MCF 10A (cell line): Measurements from ENCODE around the gene MUC5AC. TPM values are rescaled to one million over a fixed set of nuclear protein-coding genes. Genes with fewer than 3 reads are reported as not detected.

Experiments used
- BruUV-seq: library from RNA; stranded (reverse); fragments of 400-500 nt; replicated peaks from 2 replicates; lab custom pipeline; 2021; lab: Mats Ljungman, UMichigan
- CTCF ChIA-PET: fragments of 300-600 bp; sonication (Branson Sonifier 250); formaldehyde crosslinking; extraction: SDS; loops from one replicate; lab custom pipeline; 2021; ENCODE audit warnings: antibody characterized with exemption, inconsistent platforms; lab: Yijun Ruan, JAX
- POLR2A ChIA-PET: fragments of 300-600, 350-650 bp; sonication (Branson Sonifier 250); formaldehyde crosslinking; extraction: SDS; loops from one replicate; lab custom pipeline; 2020; ENCODE audit warnings: antibody characterized with exemption, inconsistent platforms; lab: Yijun Ruan, JAX
- DNase-seq: peaks from one replicate; pipeline ENCODE4 v3.0.0-alpha.2; 2018; ENCODE audit not compliant: unreplicated experiment
- H3K27ac Mint-ChIP-seq: one replicate; pipeline ENCODE4 v1.8.0; 2022; ENCODE audit warnings: mild to moderate bottlenecking, low read depth, mixed read lengths; ENCODE audit not compliant: unreplicated experiment
- H3K27me3 Mint-ChIP-seq: one replicate; pipeline ENCODE4 v1.8.0; 2022; ENCODE audit warnings: mixed read lengths; ENCODE audit not compliant: insufficient read depth, unreplicated experiment
- H3K36me3 Mint-ChIP-seq: one replicate; pipeline ENCODE4 v1.8.0; 2022; ENCODE audit warnings: mild to moderate bottlenecking, moderate library complexity, mixed read lengths; ENCODE audit not compliant: insufficient read depth, unreplicated experiment
- H3K4me1 Mint-ChIP-seq: one replicate; pipeline ENCODE4 v1.8.0; 2022; ENCODE audit warnings: mixed read lengths; ENCODE audit not compliant: insufficient read depth, unreplicated experiment
- H3K4me3 Mint-ChIP-seq: one replicate; pipeline ENCODE4 v1.8.0; 2022; ENCODE audit warnings: mild to moderate bottlenecking, moderate library complexity, mixed read lengths; ENCODE audit not compliant: unreplicated experiment
- H3K9me3 Mint-ChIP-seq: one replicate; pipeline ENCODE4 v1.8.0; 2022; ENCODE audit warnings: mixed read lengths; ENCODE audit not compliant: unreplicated experiment
- CTCF ChIP-seq: fragments of 200-600 bp; IDR thresholded peaks from one replicate; pipeline ENCODE4 v1.8.0; 2022; ENCODE audit warnings: antibody characterized with exemption, mild to moderate bottlenecking; ENCODE audit not compliant: unreplicated experiment
- intact Hi-C: fragments of 100-400 bp; cut with micrococcal nuclease; formaldehyde crosslinking; loops from 2 replicates; pipeline ENCODE4 v1.14.1; 2022
- total RNA-seq: library from RNA; stranded (reverse); gene quantifications from 2 replicates; pipeline ENCODE4 v1.2.3, GENCODE V29; 2022

The MUC5AC gene
- total RNA-seq, 1 experiment from 2014 or later: not detected

GRCh38 chr11:1177020-1177770 is 19.4 kb downstream of the MUC5AC start:
- no peak for DNase-seq
- intact Hi-C loops: no loop called here

GRCh38 chr11:1177771-1178090 is 20.0 kb downstream of the MUC5AC start:
- H3K27ac Mint-ChIP-seq: no peak overlapping the region
- no peaks in the 10 kb centered on the region for H3K27me3 Mint-ChIP-seq
- H3K4me3 Mint-ChIP-seq: no peak overlapping the region
- no peak for TF ChIP-seq CTCF
- ChIA-PET POLR2A (no interaction called here), CTCF (no interaction called here)
- peaks cover 10% of the 10 kb centered on the region for H3K9me3 Mint-ChIP-seq
- no peaks in the 10 kb centered on the region for H3K36me3 Mint-ChIP-seq
- DNase-seq: no peak
- no TSS peak for BruUV-seq
- no peaks in the 10 kb centered on the region for H3K4me1 Mint-ChIP-seq
- intact Hi-C loops: no loop called here

More at GRCh38 chr11:1177020-1177770, 19.4 kb downstream of the MUC5AC start:
- no peak overlapping the region for H3K4me3 Mint-ChIP-seq
- ChIA-PET POLR2A (no interaction called here), CTCF (no interaction called here)
- TF ChIP-seq CTCF: no peak
- no peak overlapping the region for H3K27ac Mint-ChIP-seq
- peaks cover 10% of the 10 kb centered on the region for H3K9me3 Mint-ChIP-seq
- no peaks in the 10 kb centered on the region for H3K27me3 Mint-ChIP-seq
- H3K4me1 Mint-ChIP-seq: no peaks in the 10 kb centered on the region
- no TSS peak for BruUV-seq
- no peaks in the 10 kb centered on the region for H3K36me3 Mint-ChIP-seq

GRCh38 chr11:1178201-1178885 is 20.6 kb downstream of the MUC5AC start:
- H3K27me3 Mint-ChIP-seq: no peaks in the 10 kb centered on the region
- H3K4me1 Mint-ChIP-seq: no peaks in the 10 kb centered on the region
- no peak for DNase-seq
- TF ChIP-seq CTCF: no peak
- BruUV-seq: no TSS peak
- intact Hi-C loops: no loop called here
- no peak overlapping the region for H3K27ac Mint-ChIP-seq
- ChIA-PET CTCF (interaction anchor here (0.6 kb wide), 2 partner anchors 13 to 75 kb away, joined by 3 to 4 read pairs; no protein-coding TSS in a partner anchor), POLR2A (no interaction called here)
- no peaks in the 10 kb centered on the region for H3K36me3 Mint-ChIP-seq
- peaks cover 10% of the 10 kb centered on the region for H3K9me3 Mint-ChIP-seq
- H3K4me3 Mint-ChIP-seq: no peak overlapping the region

GRCh38 chr11:1178906-1179305 is 21.2 kb downstream of the MUC5AC start:
- intact Hi-C loops: no loop called here

More at GRCh38 chr11:1178906-1179305, 21.2 kb downstream of the MUC5AC start:
- DNase-seq: no peak
- BruUV-seq: no TSS peak
- Mint-ChIP-seq H3K4me1 (no peaks in the 10 kb centered on the region), H3K27me3 (no peaks in the 10 kb centered on the region), H3K9me3 (peaks cover 10% of the 10 kb centered on the region), H3K36me3 (no peaks in the 10 kb centered on the region), H3K4me3 (no peak overlapping the region), H3K27ac (no peak overlapping the region)
- POLR2A ChIA-PET: no interaction called here
- TF ChIP-seq CTCF: no peak
- CTCF ChIA-PET: interaction anchor here (0.6 kb wide), 1 partner anchor 14 kb away, joined by 4 read pairs; no protein-coding TSS in a partner anchor
